ENCODE measurements around the gene DLG4.

DLG4 gene

GRCh38 chr17:7137171-7137943 is 82.3 kb downstream of the DLG4 start:
- in situ Hi-C loops (cut with MboI; ENCODE audit: low sequenced_read_pairs, unreplicated experiment) = loop anchor here (5.0 to 25.0 kb wide), 2 partner anchors 85 to 225 kb away; no protein-coding TSS in a partner anchor
- DNase-seq (ENCODE audit: low spot score) = no peak
- TF ChIP-seq CTCF (IDR thresholded peaks at IDR 0.05; ENCODE audit: borderline replicate concordance, control extremely low read depth, extremely low read depth, insufficient read depth, missing control alignments) = no peak

All from GM13976 (cell line).